Measurements from ENCODE around the gene PLXNB2. TPM values are rescaled to one million over a fixed set of nuclear protein-coding genes. Genes with fewer than 3 reads are reported as not detected.
A peak's percentile ranks its signal among the peaks of the same experiment; 100 is the strongest.

PLXNB2 gene
- total and polyA plus RNA-seq, 11 donors = 35.1 to 139 (median 53.0) TPM

GRCh38 chr22:50246242-50247175, 60.9 kb downstream of the PLXNB2 start:
- no peak for DNase-seq
- no peak for ATAC-seq
- no peak overlapping the region for H3K27ac ChIP-seq
- peaks cover 18 to 70% (median 52%) of the 10 kb centered on the region in 12 donors for H3K4me1 ChIP-seq
- TF ChIP-seq CTCF (IDR thresholded peaks at IDR 0.05) (no peak), POLR2A (IDR thresholded peaks at IDR 0.05) (no peak)
- no peaks in the 10 kb centered on the region for H3K9me3 ChIP-seq
- H3K27me3 ChIP-seq = no peaks in the 10 kb centered on the region
- intact Hi-C loops (cut with DNase I) = loop anchor here in 5 of 10 donors (10.0 kb wide), 4 partner anchors 248 to 368 kb away; partner anchors contain the start of genes LMF2 (in 1 of the 5), NCAPH2 (in 1 of the 5) and SCO2 (in 1 of the 5)
- H3K4me3 ChIP-seq = peak overlapping the region in 1 of 12 donors; percentile 87
- WGBS, 4 donors = 85 to 88% (median 87%) methylated on average over 15 to 20 of the region's 20 CpGs
- peaks cover 0 to 25% (median 8%) of the 10 kb centered on the region in 9 donors for H3K36me3 ChIP-seq

- Histone ChIP-seq H3K36me3 (peaks cover 0 to 29% (median 8%) of the 10 kb centered on the region in 9 donors), H3K4me1 (peaks cover 18 to 70% (median 52%) of the 10 kb centered on the region in 12 donors), H3K9me3 (no peaks in the 10 kb centered on the region), H3K4me3 (peak overlapping the region; percentile 51 to 99 (median 88)), H3K27ac (peak overlapping the region; percentile 72 to 96 (median 88)), H3K27me3 (no peaks in the 10 kb centered on the region)
- WGBS, 4 donors = 4 to 25% (median 14%) methylated on average over 11 to 53 of the region's 53 CpGs
- TF ChIP-seq CTCF (IDR thresholded peaks at IDR 0.05) = no peak
- DNase-seq = no peak
- peak; percentile 2 to 44 (median 33) for ATAC-seq
- intact Hi-C loops (cut with DNase I) = loop anchor here in 6 of 10 donors (2.0 to 10.0 kb wide), 5 partner anchors 97 to 369 kb away; partner anchors contain the start of genes PPP6R2 (in 2 of the 6), LMF2 (in 1 of the 6), NCAPH2 (in 1 of the 6) and SCO2 (in 1 of the 6)
Observed at GRCh38 chr22:50245214-50246072, 62.0 kb downstream of the PLXNB2 start.

GRCh38 chr22:50244420-50245213, 62.8 kb downstream of the PLXNB2 start, which contains the start of gene TUBGCP6:
Gene TUBGCP6 (minus strand): TSS chr22:50245023. CDS start chr22:50244459, 564 bp downstream.
- Histone ChIP-seq H3K27ac (peak within 1 kb of the TSS; percentile 72 to 96 (median 88)), H3K27me3 (no peaks in the 10 kb centered on the region), H3K36me3 (peaks cover 0 to 38% (median 14%) of the 10 kb centered on the region in 9 donors), H3K9me3 (no peaks in the 10 kb centered on the region), H3K4me1 (peaks cover 13 to 62% (median 44%) of the 10 kb centered on the region in 12 donors), H3K4me3 (peak within 1 kb of the TSS; percentile 51 to 99 (median 88))
- intact Hi-C loops (cut with DNase I) = loop anchor here in 6 of 10 donors (2.0 to 10.0 kb wide), 5 partner anchors 98 to 370 kb away; partner anchors contain the start of genes PPP6R2 (in 2 of the 6), LMF2 (in 1 of the 6), NCAPH2 (in 1 of the 6) and SCO2 (in 1 of the 6)
- TF ChIP-seq POLR2A (IDR thresholded peaks at IDR 0.05) = peak in 1 of 2 donors; percentile 81
- TF ChIP-seq CTCF (IDR thresholded peaks at IDR 0.05) = peak in 7 of 12 donors; percentile 6 to 39 (median 24)
- DNase-seq = peak; percentile 96 to 98 (median 96)
- ATAC-seq = peak; percentile 88 to 96 (median 93)
- WGBS, 4 donors = 0 to 1% (median 1%) methylated on average over 19 to 76 of the region's 76 CpGs

Measured in heart left ventricle (tissue), 16 donors.